ENCODE results near the gene DTX3L. TPM values are rescaled to one million over a fixed set of nuclear protein-coding genes. Genes with fewer than 3 reads are reported as not detected.

The DTX3L gene
- total RNA-seq, 3 donors from 2014 or later = 56.0 to 68.3 (median 59.9) TPM

- DNase-seq (peak; percentile 20 to 67 (median 36)), ATAC-seq (peak; percentile 67)
- no peaks in the 10 kb centered on the region for H3K4me1 ChIP-seq (ENCODE audit: low read depth)
These were observed 13.4 kb downstream of the DTX3L start, which contains the start of gene PARP15 for GRCh38 chr3:122577409-122578031. TSS of gene PARP15 (plus strand) at chr3:122577650. CDS start at chr3:122577668, 18 bp downstream.

DNA sequence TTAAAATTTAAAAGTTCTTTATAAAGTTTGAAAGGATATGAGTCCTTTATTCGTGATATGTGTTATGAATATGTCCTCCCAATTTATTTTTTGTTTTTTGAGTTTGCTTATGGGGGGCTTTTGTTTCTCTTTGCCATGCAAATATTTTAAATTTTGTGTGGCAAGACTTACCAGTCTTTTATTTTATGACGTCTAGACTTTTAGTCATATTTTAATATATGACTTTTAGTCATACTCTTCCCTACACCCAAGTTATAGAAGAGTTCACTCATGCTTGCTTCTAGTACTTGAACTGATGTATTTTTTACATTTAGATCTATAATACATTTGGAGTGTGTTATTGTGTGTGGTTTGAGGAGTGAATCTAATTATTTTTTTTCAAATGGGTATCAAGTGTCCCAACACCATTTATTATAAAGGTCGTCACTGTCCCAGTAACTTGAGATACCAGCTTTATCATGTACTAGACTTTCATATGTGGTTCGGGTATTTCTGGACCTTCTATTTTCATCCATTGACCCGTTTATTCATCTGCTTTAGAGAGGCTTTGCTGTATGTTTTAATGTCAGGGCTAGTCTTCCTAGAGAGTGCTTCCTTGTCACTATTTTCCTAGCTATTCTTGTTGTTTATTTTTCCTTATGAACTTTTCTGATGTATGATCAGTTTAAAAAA is 14.1 kb downstream of the DTX3L start:
- no peak for TF ChIP-seq CTCF (IDR thresholded peaks at IDR 0.05)
- intact Hi-C loops (cut with DNase I, micrococcal nuclease) = no loop called here
- H3K36me3 ChIP-seq (ENCODE audit: low read depth) = no peaks in the 10 kb centered on the region
- H3K4me3 ChIP-seq = no peak overlapping the region
- H3K4me1 ChIP-seq (ENCODE audit: low read depth) = no peaks in the 10 kb centered on the region
- DNase-seq = no peak
- peaks cover 12% of the 10 kb centered on the region for H3K9me3 ChIP-seq
- no peak for ATAC-seq

More at GRCh38 chr3:122577409-122578031, 13.4 kb downstream of the DTX3L start, which contains the start of gene PARP15:
- H3K4me3 ChIP-seq = peak within 1 kb of the TSS; percentile 14
- TF ChIP-seq CTCF (IDR thresholded peaks at IDR 0.05) = no peak
- intact Hi-C loops (cut with DNase I, micrococcal nuclease) = no loop called here
- peaks cover 8% of the 10 kb centered on the region for H3K9me3 ChIP-seq
- H3K36me3 ChIP-seq (ENCODE audit: low read depth) = no peaks in the 10 kb centered on the region

DNA sequence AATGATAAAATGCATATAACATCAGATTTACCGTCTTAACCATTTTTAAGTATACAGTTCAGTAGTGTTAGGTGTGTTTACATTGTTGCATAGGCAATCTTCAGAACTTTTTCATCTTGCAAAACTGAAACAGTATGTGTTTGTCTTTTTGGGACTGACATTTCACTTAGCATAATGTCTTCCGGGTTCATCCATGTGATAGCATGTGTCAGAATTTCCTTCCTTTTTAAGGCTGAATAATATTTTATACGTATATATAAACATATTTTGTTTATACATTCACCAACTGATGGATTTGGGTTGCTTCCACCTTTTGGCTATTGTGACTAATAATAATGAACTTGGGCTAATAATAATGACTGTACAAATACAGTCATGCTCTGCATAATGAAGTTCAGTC is 16.3 kb downstream of the DTX3L start:
- TF ChIP-seq CTCF (IDR thresholded peaks at IDR 0.05) = no peak
- DNase-seq (no peak), ATAC-seq (no peak)
- Histone ChIP-seq H3K4me1 (ENCODE audit: low read depth) (no peaks in the 10 kb centered on the region), H3K36me3 (ENCODE audit: low read depth) (no peaks in the 10 kb centered on the region), H3K4me3 (no peak overlapping the region), H3K9me3 (peaks cover 15% of the 10 kb centered on the region)
- intact Hi-C loops (cut with DNase I, micrococcal nuclease) = no loop called here

DNA sequence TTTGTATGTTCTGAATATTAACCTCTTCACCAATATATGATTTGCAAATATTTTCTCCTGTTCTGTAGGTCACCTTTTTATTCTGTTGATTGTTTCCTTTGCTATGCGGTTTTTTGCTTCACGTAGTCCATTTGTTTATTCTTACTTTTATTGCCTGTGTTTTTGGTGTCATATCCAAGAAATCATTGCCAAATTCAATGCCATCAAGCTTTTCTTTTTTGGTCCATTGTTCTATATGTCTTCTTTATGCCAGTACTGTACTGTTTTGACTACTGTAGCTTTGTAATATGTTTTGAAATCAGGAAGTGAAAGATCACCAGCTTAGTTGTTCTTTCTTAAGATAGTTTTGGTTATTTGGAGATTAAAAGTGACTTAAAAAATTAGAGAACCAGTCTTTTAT is 17.5 kb downstream of the DTX3L start:
- no peaks in the 10 kb centered on the region for H3K36me3 ChIP-seq (ENCODE audit: low read depth)
- DNase-seq (no peak), ATAC-seq (no peak)
- peaks cover 15% of the 10 kb centered on the region for H3K9me3 ChIP-seq
- intact Hi-C loops (cut with DNase I, micrococcal nuclease) = no loop called here
- H3K4me3 ChIP-seq = no peak overlapping the region
- H3K4me1 ChIP-seq (ENCODE audit: low read depth) = no peaks in the 10 kb centered on the region
- TF ChIP-seq CTCF (IDR thresholded peaks at IDR 0.05) = no peak

GRCh38 chr3:122582390-122582789 is 18.3 kb downstream of the DTX3L start:
- Histone ChIP-seq H3K9me3 (peaks cover 15% of the 10 kb centered on the region), H3K4me3 (no peak overlapping the region), H3K4me1 (ENCODE audit: low read depth) (no peaks in the 10 kb centered on the region), H3K36me3 (ENCODE audit: low read depth) (no peaks in the 10 kb centered on the region)
- TF ChIP-seq CTCF (IDR thresholded peaks at IDR 0.05) = no peak
- intact Hi-C loops (cut with DNase I, micrococcal nuclease) = no loop called here
- DNase-seq (no peak), ATAC-seq (no peak)
